Left ventricle myocardium inferior (tissue), 1 donor: Measurements from ENCODE around the gene MRPL54. TPM values are rescaled to one million over a fixed set of nuclear protein-coding genes. Genes with fewer than 3 reads are reported as not detected.

ENCODE experiments used
- DNase-seq: peaks from one replicate; pipeline ENCODE4 v3.0.0-alpha.2; 2020
- H3K27ac ChIP-seq: fragments of 200-600 bp; replicated peaks from 2 replicates; pipeline ENCODE4 v1.8.0; 2021
- H3K27me3 ChIP-seq: fragments of 200-600 bp; 2 replicates; pipeline ENCODE4 v1.8.0; 2021; ENCODE audit warnings: low read depth
- H3K36me3 ChIP-seq: fragments of 200-600 bp; 2 replicates; pipeline ENCODE4 v1.8.0; 2021
- H3K4me1 ChIP-seq: fragments of 200-600 bp; 2 replicates; pipeline ENCODE4 v1.8.0; 2021
- H3K4me3 ChIP-seq: fragments of 200-600 bp; 2 replicates; pipeline ENCODE4 v1.8.0; 2021; ENCODE audit warnings: mild to moderate bottlenecking, moderate library complexity
- H3K9me3 ChIP-seq: fragments of 200-600 bp; replicated peaks from 2 replicates; pipeline ENCODE4 v1.8.0; 2021
- intact Hi-C: fragments of 100-400 bp; cut with micrococcal nuclease; formaldehyde crosslinking; loops from one replicate; pipeline ENCODE4 v1.11.0; 2022
- total RNA-seq: library from RNA; stranded (reverse); fragmentation: NEBNext Ultra II Directional; extraction: Animal tissue kit (Norgen Biotek cat#: 25700); gene quantifications from one replicate; pipeline ENCODE4 v1.2.1, GENCODE V29; 2021
- TF ChIP-seq, protein P1 (sequence below): fragments of 200-600 bp; IDR thresholded peaks from 2 replicates; pipeline ENCODE4 v1.8.0; 2021; ENCODE audit warnings: antibody characterized with exemption, mild to moderate bottlenecking, borderline replicate concordance
- donor health status: DM: no; HTN: yes; CAD: no; lungs with severe emphysema.

Gene MRPL54
- total RNA-seq, 1 donor from 2014 or later, result 64.1 TPM

DNA sequence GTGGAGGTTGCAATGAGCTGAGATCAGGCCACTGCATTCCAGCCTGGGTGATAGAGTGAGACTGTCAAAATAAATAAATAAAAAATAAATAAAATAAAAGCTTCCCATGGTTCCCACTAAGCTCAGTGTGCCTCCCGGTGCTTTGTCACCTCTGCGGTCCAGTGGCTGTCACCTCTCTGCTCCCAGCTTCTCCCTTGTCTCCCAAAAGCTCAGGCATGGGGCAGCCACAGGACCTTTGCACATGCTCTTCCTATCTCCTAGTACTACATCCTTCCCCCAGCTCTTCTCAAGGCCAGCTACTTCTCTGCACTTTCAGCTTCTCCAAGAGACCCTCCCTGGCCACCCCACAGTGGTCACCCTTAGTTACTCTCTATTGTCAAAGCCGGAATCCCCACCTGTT lies 31.3 kb downstream of the MRPL54 start:
- Histone ChIP-seq H3K27ac (no peak overlapping the region), H3K4me3 (no peak overlapping the region), H3K36me3 (no peaks in the 10 kb centered on the region), H3K4me1 (no peaks in the 10 kb centered on the region), H3K27me3 (peaks cover 33% of the 10 kb centered on the region), H3K9me3 (peaks cover 22% of the 10 kb centered on the region)
- no peak for DNase-seq
- intact Hi-C loops, result no loop called here
- TF ChIP-seq, protein P1, sequence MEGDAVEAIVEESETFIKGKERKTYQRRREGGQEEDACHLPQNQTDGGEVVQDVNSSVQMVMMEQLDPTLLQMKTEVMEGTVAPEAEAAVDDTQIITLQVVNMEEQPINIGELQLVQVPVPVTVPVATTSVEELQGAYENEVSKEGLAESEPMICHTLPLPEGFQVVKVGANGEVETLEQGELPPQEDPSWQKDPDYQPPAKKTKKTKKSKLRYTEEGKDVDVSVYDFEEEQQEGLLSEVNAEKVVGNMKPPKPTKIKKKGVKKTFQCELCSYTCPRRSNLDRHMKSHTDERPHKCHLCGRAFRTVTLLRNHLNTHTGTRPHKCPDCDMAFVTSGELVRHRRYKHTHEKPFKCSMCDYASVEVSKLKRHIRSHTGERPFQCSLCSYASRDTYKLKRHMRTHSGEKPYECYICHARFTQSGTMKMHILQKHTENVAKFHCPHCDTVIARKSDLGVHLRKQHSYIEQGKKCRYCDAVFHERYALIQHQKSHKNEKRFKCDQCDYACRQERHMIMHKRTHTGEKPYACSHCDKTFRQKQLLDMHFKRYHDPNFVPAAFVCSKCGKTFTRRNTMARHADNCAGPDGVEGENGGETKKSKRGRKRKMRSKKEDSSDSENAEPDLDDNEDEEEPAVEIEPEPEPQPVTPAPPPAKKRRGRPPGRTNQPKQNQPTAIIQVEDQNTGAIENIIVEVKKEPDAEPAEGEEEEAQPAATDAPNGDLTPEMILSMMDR, result no peak

DNA sequence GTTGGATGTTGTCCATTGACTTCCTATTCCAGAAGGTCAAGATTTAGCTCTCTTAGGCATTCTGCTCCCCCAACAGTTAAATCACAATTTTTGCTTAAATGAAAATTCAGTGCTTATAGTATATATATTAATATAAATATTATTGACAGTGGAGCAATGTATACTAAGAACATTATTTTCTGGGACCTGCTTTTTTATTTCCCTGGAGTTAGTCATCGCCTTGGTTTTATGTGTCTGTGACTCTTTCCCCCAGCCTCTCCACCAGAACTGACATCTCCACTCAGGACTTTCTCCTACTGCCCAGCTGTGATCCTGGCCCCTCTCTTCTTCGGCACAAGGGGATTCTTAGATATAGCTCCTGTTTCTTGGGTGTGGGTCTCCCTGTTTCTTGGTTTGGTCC lies 33.9 kb downstream of the MRPL54 start:
- H3K27ac ChIP-seq, result no peak overlapping the region
- intact Hi-C loops, result no loop called here
- no peaks in the 10 kb centered on the region for H3K36me3 ChIP-seq
- peaks cover 34% of the 10 kb centered on the region for H3K27me3 ChIP-seq
- TF ChIP-seq, protein P1, result no peak
- no peak overlapping the region for H3K4me3 ChIP-seq
- DNase-seq, result no peak
- H3K4me1 ChIP-seq, result peaks cover 4% of the 10 kb centered on the region
- H3K9me3 ChIP-seq, result peaks cover 16% of the 10 kb centered on the region

DNA sequence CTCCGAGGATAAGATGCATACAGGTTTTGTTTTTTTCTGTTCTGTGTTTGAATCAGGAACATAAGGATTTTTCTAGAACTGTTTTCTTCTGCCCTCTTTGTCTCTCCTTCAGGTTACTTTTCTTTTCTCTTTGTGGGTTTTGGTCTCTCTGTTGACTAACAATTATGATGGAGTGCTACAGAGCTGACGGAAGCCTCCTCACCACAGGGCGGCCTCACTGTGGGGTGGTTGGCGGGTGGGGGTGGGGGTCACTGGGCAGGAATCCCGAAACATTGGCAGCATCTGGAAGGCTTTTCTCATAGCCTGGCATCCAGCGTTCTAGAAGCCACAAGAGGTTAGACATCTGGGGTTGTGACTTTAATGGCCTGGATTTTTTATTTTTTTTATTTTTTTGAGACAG lies 35.7 kb downstream of the MRPL54 start:
- H3K27me3 ChIP-seq, result peaks cover 52% of the 10 kb centered on the region
- H3K36me3 ChIP-seq, result no peaks in the 10 kb centered on the region
- peaks cover 16% of the 10 kb centered on the region for H3K9me3 ChIP-seq
- no peak overlapping the region for H3K4me3 ChIP-seq
- TF ChIP-seq, protein P1, result no peak
- peaks cover 12% of the 10 kb centered on the region for H3K4me1 ChIP-seq
- no peak overlapping the region for H3K27ac ChIP-seq
- DNase-seq, result no peak
- intact Hi-C loops, result no loop called here

DNA sequence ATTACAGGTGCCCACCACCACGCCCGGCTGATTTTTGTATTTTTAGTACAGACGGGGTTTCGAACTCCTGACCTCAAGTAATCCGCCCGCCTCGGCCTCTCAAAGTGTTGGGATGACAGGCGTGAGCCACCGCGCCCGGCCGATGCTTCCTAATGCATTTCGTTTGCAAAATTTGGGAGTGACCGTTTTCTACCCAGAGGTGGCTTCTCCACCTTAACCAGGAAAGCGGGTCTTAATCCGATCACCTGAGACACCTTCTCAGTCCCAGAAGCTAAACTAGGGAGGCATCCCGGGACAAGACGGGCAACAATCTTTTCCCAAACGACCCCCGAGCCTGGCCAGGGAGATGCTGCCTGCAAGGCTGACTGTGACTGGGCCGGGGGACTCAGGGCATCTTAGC lies 38.5 kb downstream of the MRPL54 start:
- no peaks in the 10 kb centered on the region for H3K36me3 ChIP-seq
- peak overlapping the region; percentile 52 for H3K4me3 ChIP-seq
- no peak for DNase-seq
- H3K27me3 ChIP-seq, result peaks cover 75% of the 10 kb centered on the region
- peaks cover 13% of the 10 kb centered on the region for H3K9me3 ChIP-seq
- intact Hi-C loops, result no loop called here
- TF ChIP-seq, protein P1, result no peak
- peaks cover 12% of the 10 kb centered on the region for H3K4me1 ChIP-seq
- no peak overlapping the region for H3K27ac ChIP-seq

DNA sequence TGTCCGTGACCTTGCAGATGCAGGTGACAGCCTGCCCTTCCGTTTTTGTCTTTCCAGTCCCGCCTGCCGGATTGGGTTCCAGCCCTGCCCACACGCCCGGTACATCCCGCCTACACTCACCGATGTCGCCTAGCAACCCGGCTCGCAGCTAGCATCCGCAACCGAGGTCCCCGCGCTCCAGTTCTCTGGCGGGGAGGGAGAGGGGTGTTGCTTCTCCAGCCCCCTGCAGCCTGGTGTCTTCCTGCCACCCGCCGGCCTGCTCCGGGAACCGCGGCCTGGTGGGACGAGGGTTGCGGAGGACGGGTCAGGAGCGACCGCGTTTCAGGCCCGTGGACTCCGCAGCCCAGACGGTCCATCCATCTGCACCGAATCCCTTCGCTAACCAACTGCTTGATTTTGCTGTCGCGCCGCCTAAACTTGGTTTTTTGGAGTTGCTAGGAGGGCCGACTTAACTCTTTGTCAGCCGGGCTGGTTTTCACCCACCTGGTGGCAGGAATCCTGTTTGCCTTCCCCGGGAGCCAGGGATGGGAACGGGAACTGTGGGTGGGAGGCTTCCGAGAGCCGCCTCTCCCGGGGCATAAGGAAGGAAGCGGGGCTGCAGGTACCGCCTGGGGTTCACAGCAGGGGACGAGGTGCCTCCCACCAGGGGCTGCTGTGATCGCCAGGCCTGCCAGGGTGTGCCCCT lies 39.1 kb downstream of the MRPL54 start:
- peak; percentile 34 for DNase-seq
- no peaks in the 10 kb centered on the region for H3K36me3 ChIP-seq
- peaks cover 7% of the 10 kb centered on the region for H3K9me3 ChIP-seq
- TF ChIP-seq, protein P1, result peak; percentile 24
- H3K27ac ChIP-seq, result no peak overlapping the region
- peaks cover 77% of the 10 kb centered on the region for H3K27me3 ChIP-seq
- H3K4me1 ChIP-seq, result peaks cover 12% of the 10 kb centered on the region
- H3K4me3 ChIP-seq, result peak overlapping the region; percentile 52
- intact Hi-C loops, result no loop called here
